ENCODE data around the gene TJP1. TPM values are rescaled to one million over a fixed set of nuclear protein-coding genes. Genes with fewer than 3 reads are reported as not detected.

TJP1 gene
- total RNA-seq, 1 experiment from 2014 or later = 129 TPM

DNA sequence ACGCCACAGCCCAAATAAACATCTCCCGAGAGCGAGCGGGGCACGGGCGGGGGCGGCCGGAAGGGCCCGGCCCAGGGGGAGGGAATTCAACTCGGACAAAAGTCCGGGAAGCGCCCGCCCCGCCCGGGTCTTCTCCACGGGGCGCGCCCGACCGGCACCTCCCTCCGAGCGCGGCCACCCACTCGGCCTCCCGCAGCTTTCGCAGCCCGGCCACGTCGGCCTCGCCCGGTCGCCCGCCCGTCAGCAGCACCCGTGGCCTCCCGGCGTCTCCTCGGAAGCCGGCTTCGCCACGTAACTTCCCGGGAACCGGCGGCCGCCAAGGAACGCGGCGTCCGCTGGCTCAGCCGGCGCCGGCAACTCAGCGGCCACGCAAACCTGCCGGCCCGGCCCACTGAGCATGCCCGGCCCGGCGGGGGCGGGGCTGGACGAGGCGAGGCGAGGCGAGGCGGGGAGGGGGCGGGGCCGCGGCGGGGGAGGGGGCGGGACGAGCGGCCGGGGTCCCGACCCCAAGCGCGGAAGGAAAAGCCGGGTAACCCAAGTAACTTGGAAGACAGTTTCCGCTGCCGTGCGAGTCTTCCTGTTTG lies at the start of gene TJP1 (continued):
- TF ChIP-seq, protein P1, sequence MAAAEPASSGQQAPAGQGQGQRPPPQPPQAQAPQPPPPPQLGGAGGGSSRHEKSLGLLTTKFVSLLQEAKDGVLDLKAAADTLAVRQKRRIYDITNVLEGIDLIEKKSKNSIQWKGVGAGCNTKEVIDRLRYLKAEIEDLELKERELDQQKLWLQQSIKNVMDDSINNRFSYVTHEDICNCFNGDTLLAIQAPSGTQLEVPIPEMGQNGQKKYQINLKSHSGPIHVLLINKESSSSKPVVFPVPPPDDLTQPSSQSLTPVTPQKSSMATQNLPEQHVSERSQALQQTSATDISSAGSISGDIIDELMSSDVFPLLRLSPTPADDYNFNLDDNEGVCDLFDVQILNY (CRISPR knock-in tag; IDR thresholded peaks at IDR 0.05) = peak; percentile 53
- TF ChIP-seq, protein P2, sequence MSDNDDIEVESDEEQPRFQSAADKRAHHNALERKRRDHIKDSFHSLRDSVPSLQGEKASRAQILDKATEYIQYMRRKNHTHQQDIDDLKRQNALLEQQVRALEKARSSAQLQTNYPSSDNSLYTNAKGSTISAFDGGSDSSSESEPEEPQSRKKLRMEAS (CRISPR knock-in tag; IDR thresholded peaks at IDR 0.05) = peak; percentile 17; the same call in 1 of the 2 replicates
- TF ChIP-seq FOXJ3 (CRISPR knock-in tag; IDR thresholded peaks at IDR 0.05; ENCODE audit: borderline replicate concordance) = no peak
- TF ChIP-seq GABPB1 (CRISPR knock-in tag; IDR thresholded peaks at IDR 0.05) = 0 out of 2 replicates have a peak, but pooled peaks have one; percentile 26
- no peak for TF ChIP-seq PRDM15 (CRISPR knock-in tag; IDR thresholded peaks at IDR 0.05)
- TF ChIP-seq TP53 (CRISPR knock-in tag; IDR thresholded peaks at IDR 0.05) = peak; percentile 23; the same call in 1 of the 2 replicates
- no peak; the same call in 1 of the 2 replicates for TF ChIP-seq FOXP1 (CRISPR knock-in tag; IDR thresholded peaks at IDR 0.05; ENCODE audit: borderline replicate concordance)
- peak; percentile 25; the same call in 1 of the 2 replicates for TF ChIP-seq TEAD1 (CRISPR knock-in tag; IDR thresholded peaks at IDR 0.05)
- TF ChIP-seq MXD4 (CRISPR knock-in tag; IDR thresholded peaks at IDR 0.05; ENCODE audit: borderline replicate concordance) = no peak
- TF ChIP-seq SP1 (CRISPR knock-in tag; conservative IDR thresholded peaks at IDR 0.05) = 0 out of 2 replicates have a peak, but pooled peaks have one; percentile 26
- TF ChIP-seq, protein P3, sequence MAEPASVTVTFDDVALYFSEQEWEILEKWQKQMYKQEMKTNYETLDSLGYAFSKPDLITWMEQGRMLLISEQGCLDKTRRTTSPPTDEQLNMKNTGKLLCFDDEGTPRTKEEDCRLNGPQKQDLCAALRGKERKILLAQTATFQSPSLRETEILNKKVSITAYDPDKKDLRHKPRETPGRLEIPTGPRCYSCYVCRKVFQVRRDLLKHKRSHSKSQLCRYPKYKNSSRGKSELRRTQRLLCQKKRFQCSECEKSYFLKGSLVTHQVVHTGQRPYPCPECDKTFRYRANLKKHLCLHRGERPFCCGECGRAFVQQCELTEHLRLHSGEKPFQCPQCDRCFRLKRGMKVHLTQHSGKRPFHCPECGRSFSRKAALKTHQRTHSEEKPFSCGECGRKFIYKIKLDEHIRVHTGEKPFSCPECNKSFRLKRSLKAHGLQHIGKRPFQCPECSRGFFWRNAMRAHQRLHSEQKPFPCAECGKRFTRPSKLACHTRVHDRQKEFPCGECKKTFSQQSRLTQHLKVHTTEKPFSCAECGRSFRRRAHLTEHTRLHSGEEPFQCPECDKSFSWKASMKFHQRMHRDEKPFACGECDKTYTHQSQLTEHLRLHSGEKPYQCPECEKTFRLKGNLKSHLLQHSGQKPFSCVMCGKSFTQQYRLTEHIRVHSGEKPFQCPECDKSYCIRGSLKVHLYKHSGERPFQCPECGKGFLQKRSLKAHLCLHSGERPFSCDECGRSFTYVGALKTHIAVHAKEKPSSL (CRISPR knock-in tag; conservative IDR thresholded peaks at IDR 0.05) = no peak
- TF ChIP-seq TCF7 (CRISPR knock-in tag; IDR thresholded peaks at IDR 0.05; ENCODE audit: low read depth) = no peak

- TF ChIP-seq ZNF396 (CRISPR knock-in tag; IDR thresholded peaks at IDR 0.05; ENCODE audit: borderline replicate concordance) = no peak
- no peak for TF ChIP-seq NFATC4 (CRISPR knock-in tag; IDR thresholded peaks at IDR 0.05)
- TF ChIP-seq IRF1 (CRISPR knock-in tag; IDR thresholded peaks at IDR 0.05) = no peak
- TF ChIP-seq ATF6 (CRISPR knock-in tag; IDR thresholded peaks at IDR 0.05) = no peak
- no peak for TF ChIP-seq SMAD4 (CRISPR knock-in tag; IDR thresholded peaks at IDR 0.05)
- no peak for TF ChIP-seq NFYB (CRISPR knock-in tag; conservative IDR thresholded peaks at IDR 0.05; ENCODE audit: low read depth)
- TF ChIP-seq ZNF317 (CRISPR knock-in tag; IDR thresholded peaks at IDR 0.05; ENCODE audit: borderline replicate concordance, low read depth) = no peak
- no peak for TF ChIP-seq PRRX2 (CRISPR knock-in tag; IDR thresholded peaks at IDR 0.05)
- TF ChIP-seq ZBTB21 (CRISPR knock-in tag; IDR thresholded peaks at IDR 0.05; ENCODE audit: borderline replicate concordance) = no peak
- CTCF ChIA-PET = interaction anchor here (1.0 to 5.8 kb wide), 4 partner anchors 8 to 54 kb away, joined by 3 to 40 read pairs (median 3); no protein-coding TSS in a partner anchor
- H3K36me3 Mint-ChIP-seq = no peaks in the 10 kb centered on the region
- no peaks in the 10 kb centered on the region for H3K9me3 Mint-ChIP-seq
- ATAC-seq (no peak), DNase-seq (ENCODE audit: low spot score) (no peak)
- no peaks in the 10 kb centered on the region for H3K27me3 Mint-ChIP-seq (ENCODE audit: low read depth)
- POLR2A ChIA-PET = interaction anchor here (1.2 kb wide), 1 partner anchor 51 kb away, joined by 3 read pairs; no protein-coding TSS in a partner anchor
- no peak overlapping the region for H3K4me3 Mint-ChIP-seq
- no peak overlapping the region for H3K27ac Mint-ChIP-seq
- H3K4me1 Mint-ChIP-seq = peaks cover 16% of the 10 kb centered on the region
Observed at GRCh38 chr15:29871401-29871800, 49.1 kb upstream of the TJP1 start.
